UCSD-AML1 (cell line): ENCODE data around the gene KIF13A.
"Not testable (repeated sequence)": the region's sequence is repeated elsewhere in the genome, so short reads cannot be mapped to it uniquely, and the experiment has no call there.

Source experiments
- DNase-seq: peaks from one replicate; lab custom pipeline; 2025; ENCODE audit not compliant: unreplicated experiment; lab: John Stamatoyannopoulos, UW

KIF13A gene

GRCh38 chr6:17877196-17877894 is 110.1 kb downstream of the KIF13A start:
- DNase-seq, result no peak

- DNase-seq, result no peak
Measured at GRCh38 chr6:17874753-17875152, 112.7 kb downstream of the KIF13A start.

- no peak for DNase-seq
Measured at GRCh38 chr6:17872908-17873307, 114.5 kb downstream of the KIF13A start.

- DNase-seq, result no peak
Measured at GRCh38 chr6:17871836-17872235, 115.6 kb downstream of the KIF13A start.

GRCh38 chr6:17871189-17871519 is 116.3 kb downstream of the KIF13A start:
- no peak for DNase-seq

- DNase-seq, result no peak
Measured at GRCh38 chr6:17870300-17871188, 116.9 kb downstream of the KIF13A start.

- no peak for DNase-seq
Measured at GRCh38 chr6:17869753-17870050, 117.7 kb downstream of the KIF13A start.

GRCh38 chr6:17869010-17869752 is 118.3 kb downstream of the KIF13A start:
- no peak for DNase-seq

GRCh38 chr6:17867880-17868279 is 119.6 kb downstream of the KIF13A start:
- DNase-seq, result no peak

- DNase-seq, result no peak
Measured at GRCh38 chr6:17866876-17867444, 120.5 kb downstream of the KIF13A start.

- peak; percentile 30 for DNase-seq
Measured at GRCh38 chr6:17865798-17866725, 121.4 kb downstream of the KIF13A start.

GRCh38 chr6:17865243-17865642 is 122.2 kb downstream of the KIF13A start:
- no peak for DNase-seq

GRCh38 chr6:17863901-17864754 is 123.3 kb downstream of the KIF13A start:
- no peak for DNase-seq

GRCh38 chr6:17861361-17861760 is 126.1 kb downstream of the KIF13A start:
- no peak for DNase-seq

- no peak for DNase-seq
Measured at GRCh38 chr6:17859846-17860245, 127.6 kb downstream of the KIF13A start.

- no peak for DNase-seq
Measured at GRCh38 chr6:17858584-17858983, 128.9 kb downstream of the KIF13A start.

GRCh38 chr6:17857188-17857587 is 130.2 kb downstream of the KIF13A start:
- DNase-seq, result not testable (repeated sequence)

- no peak for DNase-seq
Measured at GRCh38 chr6:17856306-17856705, 131.1 kb downstream of the KIF13A start.

- no peak for DNase-seq
Measured at GRCh38 chr6:17855381-17855780, 132.1 kb downstream of the KIF13A start.

- DNase-seq, result no peak
Measured at GRCh38 chr6:17853533-17853932, 133.9 kb downstream of the KIF13A start.
